GM12801 (cell line): ENCODE results near the gene BLOC1S5.

ENCODE experiments used
- CTCF ChIP-seq: IDR thresholded peaks from one replicate; pipeline ENCODE4 v1.5.1; 2011; ENCODE audit warnings: control low read depth; ENCODE audit not compliant: insufficient read length; ENCODE audit errors: extremely low read depth

The BLOC1S5 gene

DNA sequence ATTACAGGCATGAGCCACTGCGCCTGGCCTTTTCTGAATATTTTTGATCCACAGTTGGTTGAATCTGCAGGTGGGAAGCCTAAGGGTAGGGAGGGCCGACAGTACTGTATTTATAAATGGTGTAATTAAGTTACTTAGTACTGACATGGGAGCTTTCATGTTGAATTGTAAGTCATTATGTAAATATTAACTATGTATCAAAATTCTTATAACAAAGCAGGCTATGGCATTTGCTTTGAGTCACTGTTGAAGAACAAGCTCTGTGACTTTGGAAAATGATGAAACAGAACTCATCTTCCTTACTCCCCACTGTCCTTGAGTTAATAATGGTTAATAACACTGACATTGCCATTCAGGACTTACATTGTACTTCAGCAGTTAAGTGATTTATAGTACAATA lies 90.6 kb downstream of the BLOC1S5 start:
- TF ChIP-seq CTCF = no peak

- no peak for TF ChIP-seq CTCF
Measured at GRCh38 chr6:7971499-7971898, 92.7 kb downstream of the BLOC1S5 start.

DNA sequence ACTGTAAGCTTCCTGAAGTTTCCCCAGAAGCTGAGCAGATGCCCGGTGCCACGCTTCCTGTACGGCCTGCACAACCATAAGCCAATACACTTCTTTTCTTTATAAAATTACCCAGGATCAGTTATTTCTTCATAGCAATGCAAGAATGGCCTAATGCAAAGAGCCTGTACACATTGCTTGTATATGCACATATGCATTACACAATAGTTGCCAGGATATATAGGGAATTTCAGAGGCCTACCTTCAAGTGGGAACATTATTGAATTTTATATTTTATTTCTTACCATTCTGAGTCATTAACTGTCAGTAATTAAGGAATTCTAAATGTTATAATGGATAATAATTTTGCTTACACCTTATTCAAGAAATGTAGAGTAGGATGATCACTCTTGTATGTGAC lies 93.6 kb downstream of the BLOC1S5 start:
- TF ChIP-seq CTCF = no peak
